ENCODE measurements around the gene AMACR. TPM values are rescaled to one million over a fixed set of nuclear protein-coding genes. Genes with fewer than 3 reads are reported as not detected.

AMACR gene
- total and polyA plus RNA-seq, 2 of the 13 experiments (the other 11 are each of a cell fraction or from before 2014, with no cell fraction given), result 8.9 to 19.7 TPM

GRCh38 chr5:34007621-34008600 lies at the start of gene AMACR (continued):
- no peak for TF ChIP-seq ETS1 (CRISPR knock-in tag; IDR thresholded peaks at IDR 0.05)
- TF ChIP-seq MBD4 (IDR thresholded peaks at IDR 0.05; ENCODE audit: borderline replicate concordance, low read length), result no peak
- TF ChIP-seq ATF7-NPFF (CRISPR knock-in tag; IDR thresholded peaks at IDR 0.05; ENCODE audit: low read depth), result peak; percentile 83
- peak; percentile 75 for TF ChIP-seq GATAD1 (CRISPR knock-in tag; IDR thresholded peaks at IDR 0.05)
- TF ChIP-seq YEATS4 (CRISPR knock-in tag; IDR thresholded peaks at IDR 0.05; ENCODE audit: borderline replicate concordance), result peak; percentile 67; the same call in 1 of the 2 replicates
- peak; percentile 69; the same call in 1 of the 2 replicates for TF ChIP-seq ZC3H13 (CRISPR knock-in tag; IDR thresholded peaks at IDR 0.05)
- TF ChIP-seq LCORL (IDR thresholded peaks at IDR 0.05), result peak; percentile 96
- TF ChIP-seq LCORL (CRISPR knock-in tag; IDR thresholded peaks at IDR 0.05), result peak; percentile 97
- TF ChIP-seq KAT7 (CRISPR knock-in tag; IDR thresholded peaks at IDR 0.05; ENCODE audit: borderline replicate concordance), result peak; percentile 96; the same call in 1 of the 2 replicates
- peak; percentile 39; the same call in 1 of the 2 replicates for TF ChIP-seq ZKSCAN8 (CRISPR knock-in tag; IDR thresholded peaks at IDR 0.05; ENCODE audit: borderline replicate concordance)
- TF ChIP-seq TGIF2 (CRISPR knock-in tag; IDR thresholded peaks at IDR 0.05), result no peak
- TF ChIP-seq ZNF468 (CRISPR knock-in tag; IDR thresholded peaks at IDR 0.05), result peak; percentile 96
- no peak for TF ChIP-seq RAD51 (IDR thresholded peaks at IDR 0.05; ENCODE audit: borderline replicate concordance)
- TF ChIP-seq HOXD1 (CRISPR knock-in tag; IDR thresholded peaks at IDR 0.05), result no peak
- TF ChIP-seq POLR2A (IDR thresholded peaks at IDR 0.05; ENCODE audit: insufficient read depth in 1 of 2, low read depth in 2 of 2, low read length in 2 of 2), result peak; percentile 94 to 98
- TF ChIP-seq ZNF773 (CRISPR knock-in tag; IDR thresholded peaks at IDR 0.05; ENCODE audit: borderline replicate concordance), result 0 out of 2 replicates have a peak, but pooled peaks have one; percentile 28
- TF ChIP-seq JARID2 (CRISPR knock-in tag; IDR thresholded peaks at IDR 0.05; ENCODE audit: insufficient replicate concordance), result no peak
- TF ChIP-seq ATF6 (CRISPR knock-in tag; conservative IDR thresholded peaks at IDR 0.05), result no peak
- TF ChIP-seq ELF3 (CRISPR knock-in tag; IDR thresholded peaks at IDR 0.05), result peak; percentile 33; the same call in 1 of the 2 replicates
- TF ChIP-seq, protein P1, sequence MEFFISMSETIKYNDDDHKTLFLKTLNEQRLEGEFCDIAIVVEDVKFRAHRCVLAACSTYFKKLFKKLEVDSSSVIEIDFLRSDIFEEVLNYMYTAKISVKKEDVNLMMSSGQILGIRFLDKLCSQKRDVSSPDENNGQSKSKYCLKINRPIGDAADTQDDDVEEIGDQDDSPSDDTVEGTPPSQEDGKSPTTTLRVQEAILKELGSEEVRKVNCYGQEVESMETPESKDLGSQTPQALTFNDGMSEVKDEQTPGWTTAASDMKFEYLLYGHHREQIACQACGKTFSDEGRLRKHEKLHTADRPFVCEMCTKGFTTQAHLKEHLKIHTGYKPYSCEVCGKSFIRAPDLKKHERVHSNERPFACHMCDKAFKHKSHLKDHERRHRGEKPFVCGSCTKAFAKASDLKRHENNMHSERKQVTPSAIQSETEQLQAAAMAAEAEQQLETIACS (CRISPR knock-in tag; IDR thresholded peaks at IDR 0.05), result peak; percentile 69
- no peak for TF ChIP-seq NFYC (CRISPR knock-in tag; IDR thresholded peaks at IDR 0.05)
- TF ChIP-seq BRD4 (CRISPR knock-in tag; IDR thresholded peaks at IDR 0.05), result peak; percentile 74
- TF ChIP-seq SP1 (IDR thresholded peaks at IDR 0.05), result no peak
- no peak; the same call in 1 of the 2 replicates for TF ChIP-seq SP1 (CRISPR knock-in tag; IDR thresholded peaks at IDR 0.05)
- TF ChIP-seq ZFY (CRISPR knock-in tag; IDR thresholded peaks at IDR 0.05), result peak; percentile 91
- TF ChIP-seq CENPBD1 (CRISPR knock-in tag; IDR thresholded peaks at IDR 0.05; ENCODE audit: borderline replicate concordance, low read depth), result no peak
